Measurements from ENCODE around the gene HIKESHI. TPM values are rescaled to one million over a fixed set of nuclear protein-coding genes. Genes with fewer than 3 reads are reported as not detected.

Gene HIKESHI
- total RNA-seq, 6 experiments from 2014 or later, result 38.9 to 51.7 (median 41.9) TPM

GRCh38 chr11:86386746-86387145 is 84.7 kb downstream of the HIKESHI start:
- Mint-ChIP-seq H3K4me3 (no peak overlapping the region), H3K4me1 (ENCODE audit: low read depth) (peaks cover 8% of the 10 kb centered on the region; the same call in 1 of the 2 replicates), H3K9me3 (no peaks in the 10 kb centered on the region), H3K36me3 (ENCODE audit: low read depth) (no peaks in the 10 kb centered on the region), H3K27ac (no peak overlapping the region), H3K27me3 (ENCODE audit: insufficient read depth) (no peaks in the 10 kb centered on the region)
- no peak for TF ChIP-seq CTCF (IDR thresholded peaks at IDR 0.05)
- DNase-seq, result no peak

- no peaks in the 10 kb centered on the region for H3K27me3 Mint-ChIP-seq (ENCODE audit: insufficient read depth)
- peaks cover 4% of the 10 kb centered on the region; the same call in 1 of the 2 replicates for H3K36me3 Mint-ChIP-seq (ENCODE audit: low read depth)
- no peak for DNase-seq
- H3K9me3 Mint-ChIP-seq, result no peaks in the 10 kb centered on the region
- peaks cover 8% of the 10 kb centered on the region; the same call in 1 of the 2 replicates for H3K4me1 Mint-ChIP-seq (ENCODE audit: low read depth)
- no peak overlapping the region for H3K27ac Mint-ChIP-seq
- no peak overlapping the region for H3K4me3 Mint-ChIP-seq
- no peak for TF ChIP-seq CTCF (IDR thresholded peaks at IDR 0.05)
Observed at GRCh38 chr11:86388198-86388597, 86.2 kb downstream of the HIKESHI start.

GRCh38 chr11:86390487-86390886 is 88.4 kb downstream of the HIKESHI start:
- no peak overlapping the region for H3K4me3 Mint-ChIP-seq
- H3K27ac Mint-ChIP-seq, result no peak overlapping the region
- peaks cover 18% of the 10 kb centered on the region for H3K4me1 Mint-ChIP-seq (ENCODE audit: low read depth)
- H3K27me3 Mint-ChIP-seq (ENCODE audit: insufficient read depth), result no peaks in the 10 kb centered on the region
- H3K36me3 Mint-ChIP-seq (ENCODE audit: low read depth), result peaks cover 4% of the 10 kb centered on the region; the same call in 1 of the 2 replicates
- DNase-seq, result no peak
- H3K9me3 Mint-ChIP-seq, result no peaks in the 10 kb centered on the region
- TF ChIP-seq CTCF (IDR thresholded peaks at IDR 0.05), result no peak

- peak; percentile 31 for DNase-seq
Observed at GRCh38 chr11:86395061-86395551, 93.1 kb downstream of the HIKESHI start.

More at GRCh38 chr11:86395061-86395551, 93.1 kb downstream of the HIKESHI start:
- H3K9me3 Mint-ChIP-seq, result no peaks in the 10 kb centered on the region
- H3K36me3 Mint-ChIP-seq (ENCODE audit: low read depth), result peaks cover 4% of the 10 kb centered on the region; the same call in 1 of the 2 replicates
- H3K27me3 Mint-ChIP-seq (ENCODE audit: insufficient read depth), result no peaks in the 10 kb centered on the region
- TF ChIP-seq CTCF (IDR thresholded peaks at IDR 0.05), result no peak
- H3K27ac Mint-ChIP-seq, result peak overlapping the region; percentile 84
- H3K4me3 Mint-ChIP-seq, result peak overlapping the region; percentile 68
- H3K4me1 Mint-ChIP-seq (ENCODE audit: low read depth), result peaks cover 47% of the 10 kb centered on the region

Other genes starting within 250 kb of the HIKESHI start
- 100 to 1,000 TPM; 193 to 267 (median 244) TPM for gene PICALM, start 233.2 kb upstream of the HIKESHI start, total RNA-seq (2021; fragmentation: NEBNext Ultra II Directional; extraction: Animal tissue kit (Norgen Biotek cat#: 25700))
- 10 to 100 TPM; 14.6 to 19.8 (median 17.1) TPM for gene EED, start 57.5 kb upstream of the HIKESHI start, total RNA-seq (2021; fragmentation: NEBNext Ultra II Directional; extraction: Animal tissue kit (Norgen Biotek cat#: 25700))
- 10 to 100 TPM in 1 of 6 experiments, 1 to 10 TPM in 5; 3.4 to 10.6 (median 4.5) TPM for gene CCDC81, start 72.6 kb downstream of the HIKESHI start, total RNA-seq (2021; fragmentation: NEBNext Ultra II Directional; extraction: Animal tissue kit (Norgen Biotek cat#: 25700))